SK-N-SH (cell line): Measurements from ENCODE around the gene GAB2. TPM values are rescaled to one million over a fixed set of nuclear protein-coding genes. Genes with fewer than 3 reads are reported as not detected.

Experiments
- CTCF ChIA-PET: fragments of 300-600, 350-600 bp; formaldehyde crosslinking; extraction: SDS; loops from one replicate; lab custom pipeline; 2021; lab: Yijun Ruan, JAX
- POLR2A ChIA-PET: fragments of 350-600 bp; sonication (Branson Sonifier 250); formaldehyde crosslinking; extraction: SDS; loops from one replicate; lab custom pipeline; 2020; ENCODE audit warnings: antibody characterized with exemption, inconsistent platforms; lab: Yijun Ruan, JAX
- DNase-seq: peaks from one replicate; pipeline ENCODE4 v3.0.0; 2012
- H2AFZ ChIP-seq: fragments of 200-600 bp; sonication (generic); 2 replicates; pipeline ENCODE4 v1.8.1; 2016; ENCODE audit warnings: antibody characterized with exemption, mild to moderate bottlenecking, low read depth
- H3F3A ChIP-seq: fragments of 200-600 bp; sonication (generic); replicated peaks from 2 replicates; pipeline ENCODE3; 2016; ENCODE audit warnings: antibody characterized with exemption, mild to moderate bottlenecking; ENCODE audit not compliant: insufficient read depth
- H3K27ac ChIP-seq, 2 experiments: fragments of 200-500 bp in 1 of 2; fragments of 200-600 bp in 1 of 2; sonication (Bioruptor generic) in 1 of 2; sonication (generic), shearing (Covaris generic) in 1 of 2; 2 replicates each; pipeline versions ENCODE4 v1.5.1 to v1.6.1; 2014 to 2016; ENCODE audit warnings: low read depth in 2 of 2, inconsistent platforms in 1 of 2, low read length in 1 of 2, mild to moderate bottlenecking in 1 of 2, mixed read lengths in 1 of 2
- H3K27me3 ChIP-seq: fragments of 200-600 bp; sonication (generic), shearing (Covaris generic); 2 replicates; pipeline ENCODE4 v1.6.1; 2016; ENCODE audit warnings: mixed run types; ENCODE audit not compliant: insufficient read depth
- H3K36me3 ChIP-seq, 2 experiments: fragments of 200-500 bp in 1 of 2; fragments of 200-600 bp in 1 of 2; sonication (Bioruptor generic) in 1 of 2; sonication (generic) in 1 of 2; replicated peaks in 1 of 2; 2 replicates each; pipeline versions ENCODE3 to v1.5.1; 2014 to 2016; ENCODE audit warnings: low read length in 1 of 2, mild to moderate bottlenecking in 1 of 2; ENCODE audit not compliant: insufficient read depth in 2 of 2, control insufficient read depth in 1 of 2
- H3K4me1 ChIP-seq, 2 experiments: fragments of 200-500 bp in 1 of 2; fragments of 200-600 bp in 1 of 2; sonication (Bioruptor generic) in 1 of 2; sonication (generic), shearing (Covaris generic) in 1 of 2; 2 replicates each; pipeline versions ENCODE4 v1.5.1 to v1.6.1; 2014 to 2016; ENCODE audit warnings: low read depth in 1 of 2, low read length in 1 of 2, mixed run types in 1 of 2; ENCODE audit not compliant: insufficient read depth in 2 of 2, control insufficient read depth in 1 of 2
- H3K4me2 ChIP-seq: fragments of 200-600 bp; sonication (generic), shearing (Covaris generic); 2 replicates; pipeline ENCODE4 v1.6.1; 2017; ENCODE audit warnings: mixed run types
- H3K4me3 ChIP-seq, 2 experiments: fragments of 200-500 bp in 1 of 2; fragments of 200-600 bp in 1 of 2; sonication (Bioruptor generic) in 1 of 2; sonication (generic), shearing (Covaris generic) in 1 of 2; 2 replicates each; pipeline versions ENCODE4 v1.5.1 to v1.8.1; 2014 to 2016; ENCODE audit warnings: low read depth in 2 of 2, inconsistent platforms in 1 of 2, low read length in 1 of 2, mild to moderate bottlenecking in 1 of 2, mixed read lengths in 1 of 2, moderate library complexity in 1 of 2
- H3K79me2 ChIP-seq: fragments of 200-600 bp; sonication (generic); 2 replicates; pipeline ENCODE4 v1.8.1; 2017; ENCODE audit warnings: mild to moderate bottlenecking; ENCODE audit not compliant: insufficient read depth
- H3K9ac ChIP-seq: fragments of 200-600 bp; sonication (generic); 2 replicates; pipeline ENCODE4 v1.6.1; 2017; ENCODE audit warnings: mixed run types
- H3K9me2 ChIP-seq: fragments of 200-600 bp; sonication (generic); 2 replicates; pipeline ENCODE4 v1.6.1; 2017; ENCODE audit warnings: mixed run types
- H3K9me3 ChIP-seq: fragments of 200-600 bp; sonication (generic); 2 replicates; pipeline ENCODE4 v1.6.1; 2017; ENCODE audit warnings: mixed run types, mild to moderate bottlenecking, moderate library complexity
- H4K20me1 ChIP-seq: fragments of 200-600 bp; sonication (generic); 2 replicates; pipeline ENCODE4 v1.6.1; 2017; ENCODE audit warnings: mild to moderate bottlenecking, mixed run types; ENCODE audit not compliant: insufficient read depth
- ELF1 ChIP-seq: IDR thresholded peaks from 2 replicates; pipeline ENCODE4 v1.4.0; 2012
- EP300 ChIP-seq, 2 experiments: IDR thresholded peaks; 2 replicates each; pipeline versions ENCODE4 v1.4.0 to v1.6.1; 2012; ENCODE audit warnings: borderline replicate concordance in 1 of 2, low read depth in 1 of 2, low read length in 1 of 2
- FOXJ3 ChIP-seq: sonication (generic); formaldehyde crosslinking; IDR thresholded peaks from 2 replicates; pipeline ENCODE4 v1.5.1; 2020; ENCODE audit warnings: mild to moderate bottlenecking, missing genetic modification reagents
- GATA2 ChIP-seq: sonication (generic); formaldehyde crosslinking; IDR thresholded peaks from 2 replicates; pipeline ENCODE4 v1.5.0; 2020; ENCODE audit warnings: mild to moderate bottlenecking, missing genetic modification reagents
- NFIC ChIP-seq: IDR thresholded peaks from 2 replicates; pipeline ENCODE4 v1.4.0; 2012; ENCODE audit warnings: borderline replicate concordance
- POLR2AphosphoS5 ChIP-seq: IDR thresholded peaks from 2 replicates; pipeline ENCODE4 v1.6.1; 2012; ENCODE audit warnings: low read depth, low read length
- REST ChIP-seq: IDR thresholded peaks from 2 replicates; pipeline ENCODE4 v1.6.1; 2012; ENCODE audit warnings: mild to moderate bottlenecking, low read depth, low read length, moderate library complexity
- RFX5 ChIP-seq: IDR thresholded peaks from 2 replicates; pipeline ENCODE4 v1.6.1; 2012; ENCODE audit warnings: mild to moderate bottlenecking, improper control_type of control experiment, low read length
- SIN3A ChIP-seq: IDR thresholded peaks from 2 replicates; pipeline ENCODE4 v1.6.1; 2012; ENCODE audit warnings: low read depth, mild to moderate bottlenecking, low read length, moderate library complexity, borderline replicate concordance
- TAF1 ChIP-seq: IDR thresholded peaks from 2 replicates; pipeline ENCODE4 v1.6.1; 2012; ENCODE audit warnings: low read depth, mild to moderate bottlenecking, low read length, moderate library complexity, borderline replicate concordance
- USF1 ChIP-seq: IDR thresholded peaks from 2 replicates; pipeline ENCODE4 v1.4.0; 2012; ENCODE audit warnings: low read depth, borderline replicate concordance
- ZBTB33 ChIP-seq: IDR thresholded peaks from 2 replicates; pipeline ENCODE4 v1.4.0; 2012; ENCODE audit warnings: low read depth, borderline replicate concordance
- WGBS: methylation state at CpG from one replicate; pipeline ENCODE4 v1.1.6; 2017; ENCODE audit warnings: low lambda C conversion rate; 5-methylcytosine and 5-hydroxymethylcytosine counted together
- polyA plus RNA-seq, 3 experiments: library from polyadenylated mRNA; depleted of rRNA; stranded (reverse); fragments of >200 nt; gene quantifications; 2 replicates each; pipeline ENCODE4 v1.2.3, GENCODE V29; 2012

Gene GAB2
- polyA plus RNA-seq, 1 of the 3 experiments (the other 2 are of a cell fraction) = 5.6 TPM

GRCh38 chr11:78216021-78216420 is 201.6 kb downstream of the GAB2 start:
- Histone ChIP-seq H3K9ac (no peak overlapping the region), H3K4me2 (no peak overlapping the region), H3F3A (no peaks in the 10 kb centered on the region), H3K79me2 (peaks cover 26% of the 10 kb centered on the region), H3K4me1 (no peaks in the 10 kb centered on the region; a peak in 1 of 4 replicates), H3K27me3 (no peaks in the 10 kb centered on the region), H3K36me3 (peaks cover 27 to 60% of the 10 kb centered on the region in 2 experiments), H3K27ac (no peak overlapping the region), H4K20me1 (peaks cover 6% of the 10 kb centered on the region; the same call in 1 of the 2 replicates), H3K4me3 (no peak overlapping the region), H2AFZ (no peak overlapping the region), H3K9me3 (no peaks in the 10 kb centered on the region), H3K9me2 (no peaks in the 10 kb centered on the region)
- no peak for DNase-seq
- CTCF ChIA-PET = interaction anchor here (1.2 to 5.1 kb wide), 2 partner anchors 11 to 349 kb away, joined by 3 to 16 read pairs; no protein-coding TSS in a partner anchor
- WGBS = 100% methylated on average over 3 of the region's 3 CpGs
- POLR2A ChIA-PET = no interaction called here
- no peak for TF ChIP-seq ZBTB33
- TF ChIP-seq FOXJ3 (CRISPR knock-in tag) = no peak
- TF ChIP-seq USF1 = no peak
- TF ChIP-seq SIN3A = no peak
- TF ChIP-seq GATA2 (CRISPR knock-in tag) = no peak
- TF ChIP-seq TAF1 = no peak
- TF ChIP-seq EP300 (IDR thresholded peaks at IDR 0.05; ENCODE audit: borderline replicate concordance in 1 of 2, low read depth in 1 of 2, low read length in 1 of 2) = no peak
- TF ChIP-seq REST = no peak
- TF ChIP-seq POLR2AphosphoS5 = no peak
- no peak for TF ChIP-seq NFIC
- TF ChIP-seq RFX5 = no peak
- TF ChIP-seq ELF1 = no peak
